ENCODE results near the gene HNRNPD. TPM values are rescaled to one million over a fixed set of nuclear protein-coding genes. Genes with fewer than 3 reads are reported as not detected.
"Not testable (repeated sequence)": the region's sequence is repeated elsewhere in the genome, so short reads cannot be mapped to it uniquely, and the experiment has no call there.

HNRNPD gene
- total and polyA plus RNA-seq, 2 donors (not counting 3 experiments of a cell fraction or from before 2014, with no cell fraction given) = 91.3 to 363 TPM

- H3K4me1 ChIP-seq (ENCODE audit: control insufficient read depth, extremely low read depth, insufficient read depth, low read length) = no peaks in the 10 kb centered on the region
- ChIA-PET POLR2A (no interaction called here), CTCF (interaction anchor here (0.6 to 1.2 kb wide), 2 partner anchors 9 to 89 kb away, joined by 3 read pairs; no protein-coding TSS in a partner anchor)
- H3K27me3 ChIP-seq (ENCODE audit: control insufficient read depth in 2 of 2, insufficient read depth in 2 of 2, low read length in 2 of 2) = peaks cover 0 to 2% of the 10 kb centered on the region in 2 experiments
- no TSS peak for BruUV-seq (replicated peaks)
- no peaks in the 10 kb centered on the region for H3K36me3 ChIP-seq (ENCODE audit: control insufficient read depth in 2 of 2, extremely low read depth in 1 of 2, insufficient read depth in 2 of 2, low read length in 2 of 2)
- dilution Hi-C loops (cut with MboI; ENCODE audit: extremely low pct_ligation_motif_present, low sequenced_read_pairs) = no loop called here
- H3K79me2 ChIP-seq (ENCODE audit: control insufficient read depth, insufficient read depth, low read length) = no peaks in the 10 kb centered on the region
- FAIRE-seq (no peak), DNase-seq (ENCODE audit: low read depth, low spot score) (no peak)
- intact Hi-C loops (cut with micrococcal nuclease) = no loop called here
- no peak overlapping the region for H3K4me2 ChIP-seq (ENCODE audit: insufficient read depth, low read length)
- no peaks in the 10 kb centered on the region for H3K9me1 ChIP-seq (replicated peaks; ENCODE audit: control insufficient read depth, extremely low read depth, insufficient read depth, low read length)
- no peak for TF ChIP-seq JUN (IDR thresholded peaks at IDR 0.05; ENCODE audit: borderline replicate concordance, insufficient read depth, insufficient read length, low read depth)
- TF ChIP-seq FOS (IDR thresholded peaks at IDR 0.05; ENCODE audit: borderline replicate concordance, insufficient read depth, low read length) = no peak
- no peak for TF ChIP-seq POLR2AphosphoS5 (IDR thresholded peaks at IDR 0.05; ENCODE audit: insufficient read depth, low read depth, low read length)
- TF ChIP-seq GATA2 (IDR thresholded peaks at IDR 0.05; ENCODE audit: insufficient read depth, insufficient read length, low read depth, low read length) = no peak
- TF ChIP-seq, protein P1, sequence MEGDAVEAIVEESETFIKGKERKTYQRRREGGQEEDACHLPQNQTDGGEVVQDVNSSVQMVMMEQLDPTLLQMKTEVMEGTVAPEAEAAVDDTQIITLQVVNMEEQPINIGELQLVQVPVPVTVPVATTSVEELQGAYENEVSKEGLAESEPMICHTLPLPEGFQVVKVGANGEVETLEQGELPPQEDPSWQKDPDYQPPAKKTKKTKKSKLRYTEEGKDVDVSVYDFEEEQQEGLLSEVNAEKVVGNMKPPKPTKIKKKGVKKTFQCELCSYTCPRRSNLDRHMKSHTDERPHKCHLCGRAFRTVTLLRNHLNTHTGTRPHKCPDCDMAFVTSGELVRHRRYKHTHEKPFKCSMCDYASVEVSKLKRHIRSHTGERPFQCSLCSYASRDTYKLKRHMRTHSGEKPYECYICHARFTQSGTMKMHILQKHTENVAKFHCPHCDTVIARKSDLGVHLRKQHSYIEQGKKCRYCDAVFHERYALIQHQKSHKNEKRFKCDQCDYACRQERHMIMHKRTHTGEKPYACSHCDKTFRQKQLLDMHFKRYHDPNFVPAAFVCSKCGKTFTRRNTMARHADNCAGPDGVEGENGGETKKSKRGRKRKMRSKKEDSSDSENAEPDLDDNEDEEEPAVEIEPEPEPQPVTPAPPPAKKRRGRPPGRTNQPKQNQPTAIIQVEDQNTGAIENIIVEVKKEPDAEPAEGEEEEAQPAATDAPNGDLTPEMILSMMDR (IDR thresholded peaks at IDR 0.05; ENCODE audit: extremely low read depth in 1 of 2, insufficient read depth in 1 of 2, low read depth in 1 of 2, low read length in 2 of 2) = no peak
- no peak for TF ChIP-seq EZH2 (IDR thresholded peaks at IDR 0.05; ENCODE audit: borderline replicate concordance, low read depth, low read length, severe bottlenecking)
- TF ChIP-seq POLR2A (IDR thresholded peaks at IDR 0.05; ENCODE audit: low read depth, low read length) = no peak
- TF ChIP-seq MYC (IDR thresholded peaks at IDR 0.05; ENCODE audit: low read depth, low read length) = no peak
- TF ChIP-seq MAX (IDR thresholded peaks at IDR 0.05; ENCODE audit: insufficient read depth, insufficient read length) = no peak
- no peak overlapping the region for H2AFZ ChIP-seq (ENCODE audit: low read depth, low read length)
- H4K20me1 ChIP-seq (replicated peaks; ENCODE audit: control insufficient read depth, extremely low read depth, insufficient read depth, low read length) = no peaks in the 10 kb centered on the region
- H3K9ac ChIP-seq (replicated peaks; ENCODE audit: extremely low read depth, insufficient read depth, low read length) = no peak overlapping the region
- no peak overlapping the region for H3K27ac ChIP-seq (ENCODE audit: insufficient read depth, low read depth, low read length)
- no peaks in the 10 kb centered on the region for H3K9me3 ChIP-seq (replicated peaks; ENCODE audit: control insufficient read depth, insufficient read depth, low read length)
- no peak overlapping the region for H3K4me3 ChIP-seq (replicated peaks in 1 of 3; ENCODE audit: insufficient read depth in 1 of 3, low read depth in 1 of 3, low read length in 3 of 3)
These were observed 21.1 kb upstream of the HNRNPD start for GRCh38 chr4:82394896-82395295.

GRCh38 chr4:82390061-82390460 lies 16.3 kb upstream of the HNRNPD start:
- FAIRE-seq; dilution Hi-C loops (cut with MboI; ENCODE audit: extremely low pct_ligation_motif_present, low sequenced_read_pairs); DNase-seq (ENCODE audit: low read depth, low spot score); H3K36me3 ChIP-seq (ENCODE audit: control insufficient read depth in 2 of 2, extremely low read depth in 1 of 2, insufficient read depth in 2 of 2, low read length in 2 of 2); H3K9ac ChIP-seq (replicated peaks; ENCODE audit: extremely low read depth, insufficient read depth, low read length); H4K20me1 ChIP-seq (replicated peaks; ENCODE audit: control insufficient read depth, extremely low read depth, insufficient read depth, low read length); intact Hi-C loops (cut with micrococcal nuclease); H3K9me3 ChIP-seq (replicated peaks; ENCODE audit: control insufficient read depth, insufficient read depth, low read length); H2AFZ ChIP-seq (ENCODE audit: low read depth, low read length); H3K4me3 ChIP-seq (replicated peaks in 1 of 3; ENCODE audit: insufficient read depth in 1 of 3, low read depth in 1 of 3, low read length in 3 of 3); CTCF ChIA-PET; H3K9me1 ChIP-seq (replicated peaks; ENCODE audit: control insufficient read depth, extremely low read depth, insufficient read depth, low read length); H3K4me2 ChIP-seq (ENCODE audit: insufficient read depth, low read length); H3K27ac ChIP-seq (ENCODE audit: insufficient read depth, low read depth, low read length); BruUV-seq (replicated peaks); H3K79me2 ChIP-seq (ENCODE audit: control insufficient read depth, insufficient read depth, low read length); H3K27me3 ChIP-seq (ENCODE audit: control insufficient read depth in 2 of 2, insufficient read depth in 2 of 2, low read length in 2 of 2); H3K4me1 ChIP-seq (ENCODE audit: control insufficient read depth, extremely low read depth, insufficient read depth, low read length): not testable (repeated sequence)
- POLR2A ChIA-PET = interaction anchor here (0.6 kb wide), 1 partner anchor 32 kb away, joined by 3 read pairs; no protein-coding TSS in a partner anchor

All from endothelial cell of umbilical vein (primary cell).